NCI-H128 (cell line): Measurements from ENCODE around the gene MVP.
"Not testable (repeated sequence)": the region's sequence is repeated elsewhere in the genome, so short reads cannot be mapped to it uniquely, and the experiment has no call there.

Source experiments
- DNase-seq: peaks from one replicate; lab custom pipeline; 2025; ENCODE audit not compliant: unreplicated experiment; lab: John Stamatoyannopoulos, UW

Gene MVP

DNA sequence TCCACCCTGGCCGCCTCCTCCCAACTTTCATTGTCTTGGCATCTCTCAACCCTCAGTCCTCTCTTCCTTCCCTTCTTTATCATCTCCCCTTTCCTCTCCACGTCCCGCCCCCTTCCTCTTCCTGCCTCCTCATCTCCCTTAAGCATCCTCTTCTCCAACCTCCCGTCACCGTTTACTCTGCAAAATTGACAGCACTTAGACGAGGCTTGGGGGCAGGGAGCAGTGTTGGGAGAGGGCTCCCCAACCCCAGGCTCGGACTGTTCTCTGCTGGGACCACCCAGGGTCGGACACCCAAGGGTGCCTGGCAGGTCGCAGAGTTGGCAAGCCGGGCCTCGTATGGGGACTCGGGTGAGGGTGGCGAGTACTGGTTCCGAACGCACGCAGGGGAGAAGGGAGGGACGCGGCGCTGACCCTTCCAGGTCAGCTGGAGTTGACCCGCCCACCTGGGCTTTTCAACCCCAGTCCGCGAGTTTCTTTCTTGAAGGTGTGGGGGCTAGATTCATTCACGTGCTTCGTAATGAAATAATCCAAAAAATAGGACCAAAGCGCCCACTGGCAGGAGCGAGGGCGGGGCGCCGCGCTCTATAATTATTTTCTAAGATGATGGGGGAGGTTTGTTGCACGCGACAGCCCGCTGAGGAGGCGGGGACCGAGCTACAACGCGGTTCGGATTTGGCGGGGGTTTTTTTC, 5.1 kb upstream of the MVP start:
- no peak for DNase-seq

DNA sequence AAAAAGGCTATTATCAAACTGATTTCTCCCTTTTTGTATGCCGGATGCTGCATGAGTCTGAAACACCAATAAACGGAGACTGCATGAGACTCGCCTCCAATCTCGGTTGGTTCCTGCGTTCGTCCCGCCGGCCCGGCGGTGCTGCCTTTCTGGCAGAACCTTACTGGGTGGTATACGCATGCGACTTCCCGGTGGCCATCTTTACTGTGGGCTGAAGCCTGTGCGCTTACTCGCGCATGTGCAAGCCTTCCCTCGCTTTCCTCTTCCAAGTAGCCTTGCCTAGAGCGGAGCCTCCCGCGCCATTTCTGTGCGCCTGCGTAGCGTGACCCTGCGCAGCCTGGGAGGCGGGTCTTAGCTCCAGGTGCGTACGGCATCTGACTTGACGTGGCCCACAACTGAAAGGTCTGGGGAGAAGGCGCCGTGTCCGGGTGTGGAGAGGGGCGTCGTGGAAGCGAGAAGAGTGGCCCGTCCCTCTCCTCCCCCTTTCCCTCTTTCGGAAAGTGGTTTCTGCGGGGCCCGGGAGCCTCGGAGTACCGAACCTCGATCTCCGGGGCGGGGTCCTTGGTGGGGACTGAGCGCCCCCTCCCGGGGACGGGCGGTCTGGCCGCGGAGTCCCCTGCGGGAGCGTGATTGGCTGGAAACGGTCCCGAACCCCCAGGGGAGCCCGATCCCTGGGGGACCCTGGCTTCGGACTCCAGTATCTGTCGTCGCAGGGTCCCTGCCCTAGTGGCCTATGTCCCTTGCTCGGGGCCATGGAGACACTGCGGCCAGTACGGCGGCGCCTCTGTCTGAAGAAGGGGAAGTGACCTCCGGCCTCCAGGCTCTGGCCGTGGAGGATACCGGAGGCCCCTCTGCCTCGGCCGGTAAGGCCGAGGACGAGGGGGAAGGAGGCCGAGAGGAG, 4.2 kb upstream of the MVP start, which contains the start of gene PAGR1:
PAGR1 (plus strand) TSS at position 360 of the 901 bp plus-strand sequence; CDS start at position 734, 374 bp downstream.
- DNase-seq: peak; percentile 88

DNA sequence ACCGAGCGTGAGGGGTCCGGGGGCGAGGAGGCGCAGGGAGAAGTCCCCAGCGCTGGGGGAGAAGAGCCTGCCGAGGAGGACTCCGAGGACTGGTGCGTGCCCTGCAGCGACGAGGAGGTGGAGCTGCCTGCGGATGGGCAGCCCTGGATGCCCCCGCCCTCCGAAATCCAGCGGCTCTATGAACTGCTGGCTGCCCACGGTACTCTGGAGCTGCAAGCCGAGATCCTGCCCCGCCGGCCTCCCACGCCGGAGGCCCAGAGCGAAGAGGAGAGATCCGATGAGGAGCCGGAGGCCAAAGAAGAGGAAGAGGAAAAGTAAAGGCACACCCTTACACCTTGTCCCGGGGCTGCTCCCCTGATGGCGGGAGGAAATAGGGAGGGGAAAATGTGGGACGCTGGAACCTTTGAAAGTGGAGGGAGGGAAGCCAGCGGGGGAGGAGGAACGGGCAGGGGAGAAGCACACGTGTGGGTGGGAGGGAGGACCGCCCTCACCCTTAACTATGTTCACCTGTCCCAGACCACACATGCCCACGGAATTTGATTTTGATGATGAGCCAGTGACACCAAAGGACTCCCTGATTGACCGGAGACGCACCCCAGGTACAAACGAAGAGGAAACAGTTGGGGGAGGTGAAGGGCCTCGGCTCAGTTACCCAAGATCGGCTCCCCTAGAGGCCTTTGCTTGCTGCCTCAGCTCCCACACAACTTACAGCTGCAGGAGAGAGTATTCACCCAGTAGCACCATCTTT, 3.4 kb upstream of the MVP start:
- DNase-seq: no peak

DNA sequence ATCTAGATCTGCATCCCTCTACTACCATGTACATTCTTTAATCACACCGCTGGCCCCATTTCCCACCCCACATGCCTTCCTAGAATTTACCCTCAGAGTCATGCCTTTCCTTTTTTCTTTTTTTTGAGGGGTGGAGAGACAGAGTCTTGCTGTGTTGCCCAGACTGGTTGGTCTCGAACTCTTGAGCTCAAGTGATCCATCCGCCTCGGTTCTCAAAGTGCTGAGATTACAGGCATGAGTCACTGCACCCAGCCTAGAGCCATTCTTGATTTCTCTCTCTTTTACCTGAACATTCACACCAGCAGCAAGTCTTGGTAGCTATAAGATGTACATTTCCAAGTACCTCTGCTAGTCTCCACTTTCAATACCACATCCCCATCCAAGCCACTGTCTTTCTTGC, 2.2 kb upstream of the MVP start:
- DNase-seq: no peak

DNA sequence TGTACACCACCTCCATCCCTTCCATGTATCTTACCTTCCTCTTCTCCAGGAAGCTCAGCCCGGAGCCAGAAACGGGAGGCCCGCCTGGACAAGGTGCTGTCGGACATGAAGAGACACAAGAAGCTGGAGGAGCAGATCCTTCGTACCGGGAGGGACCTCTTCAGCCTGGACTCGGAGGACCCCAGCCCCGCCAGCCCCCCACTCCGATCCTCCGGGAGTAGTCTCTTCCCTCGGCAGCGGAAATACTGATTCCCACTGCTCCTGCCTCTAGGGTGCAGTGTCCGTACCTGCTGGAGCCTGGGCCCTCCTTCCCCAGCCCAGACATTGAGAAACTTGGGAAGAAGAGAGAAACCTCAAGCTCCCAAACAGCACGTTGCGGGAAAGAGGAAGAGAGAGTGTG, 756 bp upstream of the MVP start:
- no peak for DNase-seq

DNA sequence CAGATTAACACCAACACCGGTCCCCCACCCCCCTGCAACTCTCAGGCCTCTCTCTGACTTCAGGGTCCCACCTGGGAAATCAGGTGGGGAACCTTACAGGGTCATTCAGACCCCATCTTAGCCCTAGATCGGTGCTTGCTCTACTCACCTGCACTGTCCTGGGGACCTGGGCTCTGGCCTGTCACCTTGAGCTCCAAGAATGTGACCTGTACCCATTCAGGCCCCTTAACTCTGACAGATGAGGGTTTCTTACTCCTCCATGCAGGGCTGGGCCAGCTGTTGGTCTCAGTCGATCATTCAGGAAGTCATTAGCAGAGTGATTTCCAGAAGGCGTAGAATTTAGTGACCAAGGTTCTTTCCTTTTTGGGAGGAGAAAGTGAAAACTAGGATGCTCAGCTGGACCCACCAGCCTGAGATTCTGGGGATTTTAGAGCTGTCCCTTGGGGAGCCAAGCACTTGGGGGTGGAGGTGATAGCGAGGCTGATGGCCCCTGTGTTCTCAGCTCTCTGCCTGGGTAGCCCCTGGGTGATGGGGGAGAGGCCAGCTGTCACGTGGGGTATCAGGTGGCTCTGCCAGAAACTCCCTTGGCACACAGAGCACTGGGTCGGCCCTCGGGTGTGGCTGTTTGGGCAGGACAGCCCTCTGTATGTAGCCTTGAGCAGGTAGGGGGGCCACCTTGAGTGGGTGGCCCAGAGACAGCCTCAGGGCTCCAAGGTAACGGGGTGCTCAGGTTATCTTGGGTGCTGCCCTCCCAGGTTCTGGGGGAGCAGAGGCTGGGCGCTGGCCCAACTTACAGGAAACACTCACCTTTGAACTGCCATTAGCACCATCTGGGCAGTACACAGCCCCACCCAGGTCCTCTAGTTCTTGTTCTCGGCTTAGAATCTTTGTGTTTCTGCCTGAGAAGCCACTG, 724 bp downstream of the MVP start:
- DNase-seq: no peak

DNA sequence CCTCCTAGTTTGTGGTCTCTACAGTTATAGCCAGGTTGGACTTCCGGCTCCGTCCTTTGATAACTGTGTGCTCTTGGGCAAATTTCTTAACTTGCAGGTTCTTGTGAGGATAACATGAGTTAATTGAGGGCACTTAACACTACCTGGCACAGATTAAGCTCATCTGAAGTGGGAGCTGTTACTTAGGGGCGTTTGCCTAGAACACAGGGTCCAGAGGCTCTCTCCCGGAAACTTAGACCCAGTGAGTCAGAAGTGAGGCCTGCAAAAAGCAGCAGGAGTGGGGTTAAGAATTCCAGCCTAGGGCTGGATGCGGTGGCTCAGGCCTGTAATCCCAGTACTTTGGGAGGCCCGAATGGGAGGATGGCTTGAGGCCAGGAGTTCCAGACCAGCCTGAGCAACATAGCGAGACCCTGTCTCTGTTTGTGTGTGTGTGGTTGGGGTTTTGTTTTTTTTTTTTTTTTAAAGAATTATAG, 1.4 kb downstream of the MVP start:
- DNase-seq: no peak

DNA sequence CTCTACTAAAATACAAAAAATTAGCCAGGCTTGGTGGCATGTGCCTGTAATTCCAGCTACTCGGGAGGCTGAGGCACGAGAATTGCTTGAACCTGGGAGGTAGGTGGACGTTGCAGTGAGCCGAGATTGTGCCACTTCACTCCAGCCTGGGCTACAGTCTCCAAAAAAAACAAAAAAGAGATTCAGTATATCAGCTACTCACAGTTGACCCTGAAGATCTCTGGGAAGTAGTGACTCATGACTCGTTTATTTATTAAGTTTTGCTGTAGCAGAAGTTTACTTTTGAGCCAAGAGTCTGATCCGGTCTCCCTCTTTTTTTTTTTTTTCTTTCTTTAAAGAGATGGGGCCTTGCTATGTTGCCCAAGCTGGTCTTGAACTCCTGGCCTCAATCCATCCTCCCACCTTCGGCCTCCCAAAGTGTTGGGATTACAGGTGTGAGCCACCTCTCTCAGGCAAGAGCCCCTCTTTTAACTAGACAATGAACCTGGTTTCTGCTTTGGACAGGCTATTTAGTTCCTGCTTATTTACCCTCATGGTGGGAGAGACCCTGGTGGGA, 4.4 kb downstream of the MVP start:
- DNase-seq: no peak

DNA sequence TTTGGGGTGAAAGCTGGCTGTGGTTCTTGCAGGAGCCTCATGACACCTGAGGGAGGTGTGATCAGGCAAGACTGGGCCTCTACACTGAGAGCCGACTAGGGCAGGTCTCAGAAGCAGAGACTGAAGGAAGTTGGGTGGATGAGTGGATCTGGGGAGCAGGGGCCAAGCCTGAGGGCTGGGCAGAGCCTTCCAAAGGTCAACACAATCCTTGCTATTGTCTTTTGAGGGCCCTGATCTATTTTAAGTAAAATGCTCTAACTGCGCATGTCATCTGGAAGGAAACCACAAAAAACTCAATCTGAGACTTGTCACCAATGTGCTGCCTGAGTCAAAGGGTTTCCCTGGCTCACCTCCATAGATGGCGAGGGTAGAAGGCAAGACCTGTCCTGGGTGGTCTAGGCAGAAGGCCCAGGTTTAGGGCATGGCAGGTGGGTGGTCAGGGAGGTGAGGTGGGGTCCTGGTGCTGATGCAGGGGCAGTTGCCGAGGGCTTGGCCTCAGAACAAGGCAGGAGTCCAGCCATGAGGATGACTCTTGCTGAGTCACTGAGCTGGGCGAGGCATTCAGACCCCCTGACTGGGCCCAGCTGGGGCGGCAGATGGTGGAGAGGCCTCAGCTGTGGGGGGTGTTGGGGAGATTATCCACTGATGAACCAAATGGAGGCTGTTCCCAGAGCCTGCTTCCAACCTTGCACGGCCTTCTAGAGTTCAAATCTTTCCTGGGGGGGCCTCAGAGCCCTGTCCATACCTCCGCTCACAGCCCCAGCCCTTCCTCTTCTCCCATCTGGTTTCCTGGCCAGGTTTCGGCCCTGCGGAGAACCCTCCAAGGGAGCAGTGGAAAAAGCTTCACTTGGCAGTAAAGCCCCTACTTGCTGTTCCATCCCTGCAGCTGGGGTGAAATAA, 5.1 kb downstream of the MVP start:
- no peak for DNase-seq

DNA sequence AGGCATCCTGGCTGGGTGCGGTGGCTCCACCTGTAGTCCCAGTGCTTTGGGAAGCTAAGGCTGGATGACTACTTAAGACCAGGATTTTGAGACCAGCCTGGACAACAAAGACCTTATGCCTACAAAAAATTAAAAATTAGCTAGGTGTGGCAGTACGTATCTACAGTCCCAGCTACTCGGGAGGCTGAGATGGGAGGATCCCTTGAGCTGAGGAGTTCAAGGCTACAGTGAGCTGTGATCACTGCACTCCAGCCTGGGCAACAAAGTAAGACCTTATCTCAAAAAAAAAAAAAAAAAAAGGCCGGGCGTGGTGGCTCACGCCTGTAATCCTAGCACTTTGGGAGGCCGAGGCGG, 6.1 kb downstream of the MVP start:
- no peak for DNase-seq

DNA sequence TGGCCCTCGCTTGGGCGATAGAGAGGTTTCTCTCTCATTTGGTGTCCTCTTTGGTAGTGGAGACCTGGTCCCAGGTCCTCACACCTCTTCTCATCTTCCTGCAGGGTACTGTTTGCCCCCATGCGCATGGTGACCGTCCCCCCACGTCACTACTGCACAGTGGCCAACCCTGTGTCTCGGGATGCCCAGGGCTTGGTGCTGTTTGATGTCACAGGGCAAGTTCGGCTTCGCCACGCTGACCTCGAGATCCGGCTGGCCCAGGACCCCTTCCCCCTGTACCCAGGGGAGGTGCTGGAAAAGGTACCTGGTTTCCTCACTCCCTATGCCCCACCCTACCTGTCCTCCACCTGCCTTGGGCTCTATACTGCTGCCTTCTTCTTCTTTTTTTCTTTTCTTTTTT, 10.5 kb downstream of the MVP start:
- no peak for DNase-seq

DNA sequence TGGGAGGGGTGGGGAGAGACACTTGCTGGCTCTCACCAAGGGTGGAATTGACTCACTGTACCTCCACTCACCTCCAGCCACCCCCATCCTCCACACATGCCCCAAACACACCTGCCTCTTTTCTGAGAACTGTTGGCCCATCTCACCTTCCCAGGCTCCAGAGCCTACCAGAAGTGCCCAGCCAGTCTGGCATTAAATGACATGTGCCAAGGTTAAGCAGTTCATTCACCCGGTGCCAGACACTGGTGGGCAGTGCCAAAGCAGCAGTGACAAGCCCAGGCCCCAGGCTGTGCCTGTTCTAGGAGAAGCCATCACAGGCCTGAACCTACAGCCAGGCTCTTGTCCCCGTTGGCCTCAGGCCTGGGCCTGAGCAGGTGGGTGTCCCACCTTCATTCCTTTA, 11.2 kb downstream of the MVP start:
- DNase-seq: no peak

DNA sequence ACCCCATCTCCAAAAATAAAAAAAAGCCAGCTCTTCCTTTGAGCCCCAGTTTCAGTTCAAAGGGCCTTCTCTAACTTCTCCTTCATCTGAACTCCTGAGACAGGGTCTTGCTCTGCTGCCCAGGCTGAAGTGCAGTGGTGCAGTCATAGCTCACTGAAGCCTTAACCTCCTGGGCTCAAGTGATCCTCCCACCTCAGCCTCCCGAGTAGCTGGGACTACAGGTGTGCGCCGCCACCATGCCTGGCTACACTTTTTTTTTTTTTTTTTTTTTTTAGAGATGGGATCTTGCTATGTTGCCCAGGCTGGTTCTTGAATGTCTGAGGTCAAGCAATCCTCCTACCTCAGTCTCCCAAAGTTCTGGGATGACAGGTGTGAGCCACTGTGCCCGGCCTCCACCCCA, 13.0 kb downstream of the MVP start:
- not testable (repeated sequence) for DNase-seq

DNA sequence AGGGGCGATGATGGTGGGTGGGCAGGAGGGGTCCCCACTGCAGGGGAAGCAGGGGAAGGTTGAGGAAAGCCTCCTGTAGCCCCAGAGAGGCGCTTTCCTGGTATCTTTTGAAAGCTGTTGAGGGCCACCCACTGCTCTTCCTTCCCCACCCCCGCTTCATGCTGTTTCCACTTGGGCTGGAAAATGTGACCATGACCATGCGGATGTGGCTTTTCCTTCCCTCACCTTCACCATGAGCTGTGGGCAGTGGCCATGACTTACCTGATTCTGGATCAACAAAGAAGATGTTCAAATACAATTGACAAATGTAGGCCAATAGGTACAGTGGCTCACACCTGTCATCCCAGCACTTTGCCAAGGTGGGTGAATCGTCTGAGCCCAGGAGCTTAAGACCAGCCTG, 13.8 kb downstream of the MVP start:
- no peak for DNase-seq

DNA sequence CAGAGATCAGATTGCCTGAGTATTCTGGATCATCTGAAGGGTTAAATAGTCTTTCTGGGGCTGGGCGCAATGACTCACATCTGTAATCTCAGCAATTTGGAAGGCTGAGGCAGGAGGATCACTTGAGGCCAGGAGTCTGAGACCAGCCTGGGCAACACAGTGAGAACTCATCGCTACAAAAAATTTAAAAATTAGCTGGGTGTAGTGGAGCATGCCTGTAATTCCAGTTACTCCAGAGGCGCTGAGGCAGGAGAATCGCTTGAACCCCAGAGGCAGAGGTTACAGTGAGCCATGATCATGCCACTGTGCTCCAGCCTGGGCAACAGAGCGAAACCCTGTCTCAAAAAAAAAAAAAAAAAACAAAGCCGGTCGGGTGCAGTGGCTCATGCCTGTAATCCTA, 15.7 kb downstream of the MVP start:
- DNase-seq: no peak

DNA sequence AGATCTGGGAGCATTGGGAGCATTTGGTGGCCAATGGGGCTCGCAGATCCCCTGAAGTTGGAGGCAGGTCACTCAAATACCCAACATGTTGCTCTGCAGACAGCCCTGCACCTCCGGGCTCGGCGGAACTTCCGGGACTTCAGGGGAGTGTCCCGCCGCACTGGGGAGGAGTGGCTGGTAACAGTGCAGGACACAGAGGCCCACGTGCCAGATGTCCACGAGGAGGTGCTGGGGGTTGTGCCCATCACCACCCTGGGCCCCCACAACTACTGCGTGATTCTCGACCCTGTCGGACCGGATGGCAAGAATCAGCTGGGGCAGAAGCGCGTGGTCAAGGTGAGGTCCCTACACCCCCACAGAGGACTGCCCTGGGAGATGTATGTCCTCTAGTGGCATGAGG, 16.4 kb downstream of the MVP start:
- DNase-seq: no peak

DNA sequence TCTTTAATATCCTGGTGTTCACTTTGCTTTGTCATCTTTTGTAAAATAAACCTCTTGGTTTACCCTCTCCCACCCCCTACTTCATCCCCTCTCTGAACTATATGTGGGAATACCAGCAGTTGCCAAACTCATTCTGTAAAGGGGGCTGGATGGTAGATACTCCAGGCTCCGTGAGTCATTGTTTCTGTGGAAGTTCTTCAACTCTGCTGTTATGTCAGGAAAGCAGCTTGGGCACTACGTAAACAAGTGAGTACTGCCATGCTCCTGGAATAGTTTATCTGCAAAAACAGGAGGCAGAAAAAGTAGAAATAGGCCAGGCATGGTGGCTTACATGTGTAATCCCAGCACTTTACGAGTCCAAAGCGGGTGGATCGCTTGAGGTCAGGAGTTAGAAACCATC, 17.6 kb downstream of the MVP start:
- DNase-seq: no peak

DNA sequence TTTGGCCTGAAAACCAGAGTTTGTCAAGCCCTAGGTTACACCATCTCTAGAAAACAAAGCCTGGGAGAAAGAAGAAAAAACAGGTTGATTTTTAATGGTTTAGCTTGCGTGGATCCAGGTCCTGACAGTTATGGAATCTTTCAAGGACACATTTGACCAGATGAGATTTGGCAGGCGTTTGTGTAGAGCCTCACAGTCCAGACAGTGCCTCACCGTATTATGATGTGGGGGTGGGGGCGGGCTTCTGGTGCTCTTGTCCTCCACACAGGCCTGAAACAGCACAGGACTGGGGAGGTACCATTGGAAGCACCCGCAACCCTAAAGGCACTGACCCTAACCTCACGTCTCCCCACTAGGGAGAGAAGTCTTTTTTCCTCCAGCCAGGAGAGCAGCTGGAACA, 19.6 kb downstream of the MVP start:
- no peak for DNase-seq

DNA sequence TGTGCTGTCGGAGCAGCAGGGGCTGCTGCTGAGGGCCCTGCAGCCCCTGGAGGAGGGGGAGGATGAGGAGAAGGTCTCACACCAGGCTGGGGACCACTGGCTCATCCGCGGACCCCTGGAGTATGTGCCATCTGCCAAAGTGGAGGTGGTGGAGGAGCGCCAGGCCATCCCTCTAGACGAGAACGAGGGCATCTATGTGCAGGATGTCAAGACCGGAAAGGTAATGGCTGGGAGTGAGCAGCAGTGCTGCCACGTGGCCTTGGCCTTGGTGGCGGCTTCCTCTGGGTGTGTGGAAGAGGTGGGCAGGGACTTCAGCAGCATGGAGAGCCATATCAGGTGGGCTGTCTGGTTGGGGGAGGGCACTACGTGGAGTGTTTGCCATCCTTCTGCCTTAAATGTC, 20.0 kb downstream of the MVP start:
- no peak for DNase-seq
